ENCODE measurements around the gene FBXL15.
A peak's percentile ranks its signal among the peaks of the same experiment; 100 is the strongest.

FBXL15 gene

DNA sequence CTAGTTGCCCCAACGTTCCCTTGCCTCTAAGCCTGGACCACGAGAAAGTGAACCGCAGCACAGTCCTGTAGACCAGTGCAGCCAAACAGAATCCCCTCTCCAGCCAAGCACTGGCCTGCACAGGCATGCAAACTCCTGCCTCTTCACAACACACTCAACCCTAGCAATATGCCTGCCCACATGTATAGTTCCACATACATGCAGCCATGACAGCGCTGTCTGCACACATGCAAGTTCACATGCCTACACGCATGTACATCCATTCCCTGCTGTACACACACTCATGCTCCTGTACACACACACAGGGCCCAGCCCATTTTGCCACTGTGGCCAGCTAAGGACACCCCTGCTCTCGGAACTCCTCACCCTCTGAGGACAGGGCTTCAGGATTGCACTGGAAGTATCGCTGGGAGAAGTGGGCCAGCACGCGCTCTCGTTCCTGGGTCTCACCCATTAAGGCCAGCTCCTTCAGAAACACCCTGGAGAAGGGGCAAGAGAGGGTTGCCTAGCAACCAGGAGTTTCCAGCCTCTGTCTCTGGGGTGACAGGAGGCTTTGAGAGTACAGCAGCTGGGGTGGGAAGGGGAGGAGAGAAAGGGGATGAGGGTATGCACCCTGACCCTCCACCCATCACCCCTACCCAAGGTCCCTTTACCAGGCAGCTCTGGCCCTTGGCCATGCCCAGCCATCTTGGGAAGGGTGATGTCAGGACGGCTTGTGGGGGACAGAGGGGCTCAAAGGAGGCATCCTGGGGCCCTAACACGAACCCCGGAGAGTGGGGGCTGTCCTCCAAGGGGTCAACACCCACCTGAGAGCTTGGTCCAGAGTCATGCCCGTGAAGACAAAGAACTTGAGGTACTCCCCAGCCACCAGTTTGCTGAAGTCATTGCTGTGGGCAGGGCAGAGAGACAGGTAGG is 9.0 kb upstream of the FBXL15 start:
- no peak for DNase-seq

DNA sequence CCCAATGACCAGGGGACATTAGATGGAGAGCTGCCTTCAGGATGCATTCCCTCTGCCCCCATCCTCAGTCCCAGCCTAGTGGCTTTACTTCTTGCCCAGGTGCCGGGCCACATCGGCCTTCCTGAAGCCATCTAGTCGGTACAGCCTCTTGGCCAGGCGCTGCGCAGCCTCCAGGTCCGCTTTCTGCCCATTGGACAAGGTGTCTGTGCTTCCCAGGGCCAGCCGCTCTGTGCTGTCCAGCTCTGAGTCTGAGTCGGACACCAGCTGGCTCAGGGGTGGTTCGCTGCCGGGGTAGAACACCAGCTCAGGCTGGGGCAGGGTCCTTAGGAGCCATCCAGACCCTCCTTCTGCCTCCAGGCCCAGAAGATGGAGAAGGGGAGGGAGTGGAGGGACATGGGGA is 8.3 kb upstream of the FBXL15 start:
- DNase-seq, result no peak

DNA sequence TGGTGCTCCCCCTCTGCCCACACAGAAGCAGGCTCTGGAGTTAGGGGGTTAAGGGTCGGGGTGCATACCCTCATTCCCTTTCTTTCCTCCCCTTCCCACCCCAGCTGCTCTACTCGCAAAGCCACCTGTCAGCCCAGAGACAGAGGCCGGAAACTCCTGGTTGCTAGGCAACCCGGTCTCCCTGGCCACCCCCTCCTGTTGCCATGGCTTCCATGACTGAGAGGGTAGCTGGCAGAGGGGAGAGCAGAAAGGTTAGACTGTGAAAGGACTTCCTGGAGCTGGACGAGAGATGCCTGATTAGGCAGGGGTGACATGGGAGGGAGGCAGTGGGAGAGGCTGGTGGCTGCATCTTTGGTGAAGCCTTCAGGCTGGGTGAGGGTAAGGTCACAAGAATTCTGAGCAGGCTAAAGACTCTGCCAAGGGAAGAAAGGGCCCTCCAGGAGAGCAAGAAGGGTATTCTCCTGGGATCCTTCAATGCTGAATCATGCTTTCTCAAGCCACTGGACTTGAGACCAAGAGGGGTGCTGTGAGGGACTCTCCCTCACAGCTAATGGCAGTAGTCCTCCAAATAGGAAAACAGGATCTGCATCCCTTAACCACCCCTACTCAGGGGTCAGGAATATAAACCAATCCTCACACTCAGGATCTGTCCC is 7.5 kb upstream of the FBXL15 start:
- DNase-seq, result peak; percentile 36

DNA sequence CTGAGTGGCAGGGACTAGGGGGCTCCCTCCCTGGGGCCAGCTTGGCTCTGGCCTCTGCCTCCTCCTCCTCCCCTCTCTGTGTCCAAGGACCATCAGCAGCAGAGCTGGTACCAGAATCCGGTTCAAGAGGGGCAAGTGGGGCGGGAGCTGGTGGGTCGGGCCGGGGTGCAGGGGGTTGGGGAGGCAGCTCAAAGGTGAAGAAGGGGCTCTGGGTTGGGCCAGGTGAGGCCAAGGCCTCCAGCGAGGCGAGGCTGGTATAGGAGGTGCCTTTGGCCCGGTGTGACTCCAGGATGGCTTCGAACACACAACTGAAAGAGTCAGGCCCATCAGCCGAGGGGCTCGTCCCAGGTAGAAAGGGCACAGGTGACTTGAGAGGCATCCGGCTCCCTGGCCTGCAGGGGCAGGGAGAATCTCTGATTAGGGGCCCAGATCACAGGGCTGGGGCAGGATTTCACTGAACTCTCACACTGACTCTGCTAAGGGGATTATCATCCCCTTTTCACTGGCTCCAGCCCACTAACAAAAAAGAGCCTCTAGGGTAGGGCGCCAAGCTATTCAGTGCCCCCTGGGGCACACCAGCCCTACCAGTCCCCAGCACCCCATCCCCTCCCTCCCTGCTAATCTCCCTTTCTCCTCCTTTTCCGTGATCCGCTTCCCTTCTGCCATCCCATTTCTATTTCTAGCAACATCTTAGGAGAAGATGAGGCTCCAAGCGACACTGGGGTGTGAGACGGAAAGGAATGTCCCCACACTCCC is 6.7 kb upstream of the FBXL15 start:
- DNase-seq, result no peak

DNA sequence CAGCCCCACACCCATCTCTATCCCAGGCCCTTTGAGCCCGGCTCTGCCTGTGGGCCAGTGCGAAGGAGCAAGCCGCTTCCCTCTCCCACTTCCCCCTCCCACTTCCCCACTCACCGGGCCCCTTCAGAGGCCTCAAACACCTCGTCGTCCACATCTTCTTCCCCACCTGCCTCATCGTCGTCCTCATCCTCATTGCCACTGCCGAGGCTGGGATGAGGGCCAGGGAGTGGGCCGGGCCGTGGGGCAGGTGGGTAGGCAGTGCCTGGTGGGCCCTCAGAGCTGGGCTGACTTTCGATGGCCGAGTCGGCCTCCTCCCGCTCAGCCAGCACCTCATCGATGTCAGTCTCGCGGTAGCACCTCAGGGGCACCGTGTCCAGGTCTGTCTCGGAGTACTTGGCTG is 5.9 kb upstream of the FBXL15 start:
- no peak for DNase-seq

DNA sequence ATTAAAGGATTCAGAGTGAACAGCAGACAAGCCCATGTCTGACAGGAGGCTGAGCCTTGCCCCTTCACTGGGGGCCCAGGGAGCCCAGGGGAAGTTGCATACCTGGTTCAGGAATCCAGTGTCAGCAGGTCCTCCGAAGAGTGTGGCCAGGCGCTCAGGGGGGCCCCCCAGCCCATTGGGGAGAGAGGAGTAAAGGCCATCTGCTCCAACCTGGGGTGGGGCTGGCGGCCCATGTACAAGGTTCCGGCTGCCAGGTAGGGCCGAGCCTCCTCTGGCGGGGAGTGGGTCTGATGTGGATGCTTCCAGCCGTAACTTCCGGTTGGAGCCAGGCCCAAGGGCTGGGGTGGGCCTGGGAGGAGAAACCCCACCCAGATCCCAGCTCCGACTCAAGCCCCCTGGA is 4.4 kb upstream of the FBXL15 start:
- no peak for DNase-seq

DNA sequence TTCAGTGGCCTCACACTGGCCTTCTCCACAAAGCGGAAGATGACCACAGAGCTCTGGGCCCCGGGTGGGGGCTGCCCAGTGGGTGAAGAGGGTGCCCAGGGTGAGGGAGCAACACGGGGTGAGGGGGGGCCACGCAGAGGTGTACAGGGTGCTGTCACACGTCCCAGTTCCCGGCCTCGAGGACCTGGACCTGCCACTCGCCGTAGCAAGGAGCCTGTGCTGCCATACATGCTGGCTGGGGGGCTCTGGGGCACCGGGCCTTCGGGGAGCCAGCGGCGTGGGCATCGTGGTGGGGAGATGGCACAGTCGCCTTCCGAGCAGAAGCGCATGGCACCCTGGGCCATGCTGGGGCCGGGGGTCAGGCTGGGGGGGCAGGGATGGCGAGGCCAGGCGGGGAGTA is 3.9 kb upstream of the FBXL15 start:
- DNase-seq, result no peak

DNA sequence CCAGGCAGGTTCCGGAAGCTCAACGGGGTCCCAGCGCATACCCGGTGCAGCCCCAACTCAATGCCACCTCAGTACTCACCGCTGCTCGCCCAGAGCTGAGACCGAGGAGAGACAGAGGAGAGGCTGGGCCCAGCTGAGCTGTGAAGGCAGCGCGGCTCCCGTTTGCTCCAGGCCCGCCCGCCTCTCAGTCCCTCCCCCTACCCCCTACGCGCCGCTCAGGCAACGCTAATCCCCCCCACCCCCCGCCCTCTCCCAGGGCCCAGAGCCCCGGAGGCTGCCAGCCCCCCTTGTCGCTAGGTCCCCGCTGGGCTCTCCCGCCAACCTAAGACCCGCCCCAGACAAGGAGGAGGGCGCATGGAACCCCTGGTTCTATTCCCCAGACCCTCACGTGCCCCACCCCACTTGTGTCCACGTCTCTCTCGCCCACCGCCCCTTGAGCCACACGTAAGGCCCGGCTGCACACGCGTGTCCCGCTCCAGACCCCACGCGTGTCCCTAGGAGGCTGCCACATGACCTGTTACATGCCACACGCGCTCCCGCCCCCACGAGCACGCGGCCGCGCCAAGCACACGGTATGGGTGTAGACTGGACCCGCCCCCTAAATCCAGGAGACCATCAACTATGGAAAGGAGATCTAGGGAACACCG is 1.9 kb upstream of the FBXL15 start, which contains the start of gene PSD:
TSS of gene PSD (minus strand) at position 164 of the 647 bp plus-strand sequence. CDS start 1,747 bp downstream, outside the sequence.
- DNase-seq, result no peak

DNA sequence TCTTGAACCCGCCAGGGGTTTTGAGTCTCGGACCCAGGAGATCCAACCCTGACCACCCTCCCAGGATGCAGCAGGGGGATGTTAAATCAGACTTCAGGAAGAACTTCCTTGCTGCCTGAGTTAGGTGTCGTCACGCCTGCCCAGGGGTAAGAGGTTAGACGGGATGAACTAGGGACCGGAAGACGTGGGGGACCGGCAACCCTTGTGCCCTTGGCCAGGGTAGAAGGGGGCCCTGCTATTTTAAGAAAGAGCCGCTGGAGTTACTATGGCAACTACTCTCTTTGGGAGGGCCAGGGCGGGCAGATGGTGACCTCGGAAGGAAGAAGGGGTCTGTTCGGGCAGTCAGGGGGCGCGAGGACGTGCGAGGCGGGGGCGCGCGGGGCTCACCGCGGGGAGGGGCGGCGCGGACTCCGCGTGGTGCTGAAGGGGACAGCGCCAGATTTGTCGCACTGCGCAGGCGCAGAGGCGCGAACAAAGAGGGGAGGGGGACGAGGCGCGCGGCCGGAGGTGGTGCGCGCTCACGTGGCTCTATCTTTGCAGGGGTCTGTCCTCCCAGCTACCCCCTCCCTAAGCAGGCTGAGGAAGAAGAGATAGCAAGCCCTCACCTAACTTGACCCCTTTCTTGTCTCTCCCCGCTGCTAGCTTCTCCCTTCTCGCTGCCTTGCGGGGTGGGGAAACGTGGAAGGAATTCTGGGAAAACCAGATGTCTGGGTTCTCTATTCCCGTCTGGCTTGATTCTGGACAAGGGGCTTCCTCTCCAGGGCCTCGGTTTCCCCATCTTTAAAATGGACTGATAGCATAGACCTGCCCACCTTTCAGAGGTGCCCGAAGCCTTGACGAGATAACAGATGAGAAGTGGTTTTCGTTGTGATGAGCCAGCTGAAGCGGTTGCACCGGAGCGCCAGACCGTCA is 1.1 kb upstream of the FBXL15 start:
- peak; percentile 72 for DNase-seq

DNA sequence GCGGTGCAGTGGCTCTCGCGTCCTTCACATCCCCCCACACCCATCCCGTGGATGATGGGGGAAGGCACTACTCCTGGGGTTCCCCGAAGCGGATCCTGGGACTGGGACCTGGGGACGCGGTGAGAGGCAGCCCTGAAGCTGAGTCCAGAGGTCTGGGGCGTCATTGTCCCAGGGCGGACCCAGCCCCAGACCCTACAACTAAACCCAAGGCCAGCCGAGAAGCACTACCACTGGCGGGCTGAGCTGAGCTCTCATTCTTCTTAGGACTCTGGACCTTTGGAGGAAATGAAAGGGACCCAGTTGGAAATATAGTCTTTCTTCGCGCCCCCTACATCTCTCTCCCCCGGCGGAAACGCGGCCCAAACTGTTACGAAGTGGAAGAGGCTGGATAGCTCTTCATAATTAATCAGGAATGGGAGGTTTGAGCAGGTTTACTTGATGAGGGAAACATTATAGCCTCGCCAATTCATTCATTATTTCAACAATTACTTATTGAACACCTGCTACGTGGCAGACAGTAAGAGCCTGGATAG is 389 bp upstream of the FBXL15 start:
- no peak for DNase-seq

DNA sequence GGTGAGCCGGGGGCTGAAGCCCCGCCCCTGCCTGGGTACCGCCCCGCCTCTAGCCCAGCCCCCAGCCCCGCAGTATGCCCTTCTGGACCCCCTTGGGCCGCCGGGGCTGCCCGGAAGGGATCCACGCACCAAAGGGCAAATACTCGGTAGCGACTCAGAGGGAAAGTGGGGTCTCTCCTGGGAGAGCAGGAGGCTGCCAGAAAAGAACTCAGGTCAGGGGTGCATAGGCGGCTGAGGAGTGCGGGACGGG is 796 bp downstream of the FBXL15 start:
- DNase-seq, result no peak

DNA sequence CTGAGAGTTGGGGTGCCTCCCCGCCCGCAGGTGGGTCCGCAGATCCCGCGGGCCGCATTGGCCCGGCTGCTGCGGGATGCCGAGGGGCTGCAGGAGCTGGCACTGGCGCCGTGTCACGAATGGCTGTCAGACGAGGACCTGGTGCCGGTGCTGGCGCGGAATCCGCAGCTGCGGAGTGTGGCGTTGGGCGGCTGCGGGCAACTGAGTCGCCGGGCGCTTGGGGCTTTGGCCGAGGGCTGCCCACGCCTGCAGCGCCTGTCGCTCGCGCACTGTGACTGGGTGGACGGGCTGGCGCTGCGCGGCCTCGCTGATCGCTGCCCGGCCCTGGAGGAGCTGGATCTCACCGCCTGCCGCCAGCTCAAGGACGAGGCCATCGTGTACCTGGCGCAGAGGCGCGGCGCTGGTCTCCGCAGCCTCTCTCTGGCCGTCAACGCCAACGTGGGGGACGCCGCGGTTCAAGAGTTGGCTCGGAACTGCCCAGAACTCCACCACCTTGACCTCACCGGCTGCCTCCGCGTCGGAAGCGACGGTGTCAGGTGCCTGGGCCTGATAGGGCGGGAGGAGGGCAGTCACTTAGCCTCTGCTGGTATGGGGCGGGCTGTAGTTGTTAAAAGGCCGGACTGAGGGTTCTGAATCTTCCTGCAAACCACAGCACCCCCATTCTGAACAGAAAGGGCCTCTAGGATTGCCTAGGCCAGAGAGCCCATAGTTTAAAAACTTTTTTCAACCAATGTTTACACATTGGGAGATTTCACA is 1.3 kb downstream of the FBXL15 start:
- peak; percentile 37 for DNase-seq

DNA sequence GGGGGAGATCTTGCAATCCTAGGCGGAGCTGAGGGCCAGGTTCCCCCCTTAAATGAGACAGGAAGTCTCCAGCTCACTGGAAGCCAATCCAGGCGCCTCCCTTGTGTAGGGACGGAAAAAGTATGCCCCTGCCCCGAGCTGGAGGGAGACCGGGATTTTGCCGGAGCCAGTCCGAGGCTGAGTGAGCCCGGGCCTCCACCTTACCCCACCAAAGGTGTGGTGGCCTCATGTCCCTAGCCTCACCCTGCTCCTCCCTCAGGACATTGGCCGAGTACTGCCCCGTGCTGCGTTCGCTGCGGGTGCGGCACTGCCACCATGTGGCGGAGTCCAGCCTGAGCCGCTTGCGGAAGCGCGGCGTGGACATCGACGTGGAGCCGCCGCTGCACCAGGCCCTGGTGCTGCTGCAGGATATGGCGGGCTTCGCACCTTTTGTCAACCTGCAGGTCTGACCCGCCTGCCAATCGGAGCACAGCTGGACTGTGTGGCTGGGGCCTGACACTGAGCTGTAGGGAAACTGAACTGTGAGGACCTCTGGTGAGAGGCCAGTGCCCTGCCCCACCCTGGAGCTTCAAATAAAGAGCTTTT is 2.0 kb downstream of the FBXL15 start:
- peak; percentile 60 for DNase-seq

DNA sequence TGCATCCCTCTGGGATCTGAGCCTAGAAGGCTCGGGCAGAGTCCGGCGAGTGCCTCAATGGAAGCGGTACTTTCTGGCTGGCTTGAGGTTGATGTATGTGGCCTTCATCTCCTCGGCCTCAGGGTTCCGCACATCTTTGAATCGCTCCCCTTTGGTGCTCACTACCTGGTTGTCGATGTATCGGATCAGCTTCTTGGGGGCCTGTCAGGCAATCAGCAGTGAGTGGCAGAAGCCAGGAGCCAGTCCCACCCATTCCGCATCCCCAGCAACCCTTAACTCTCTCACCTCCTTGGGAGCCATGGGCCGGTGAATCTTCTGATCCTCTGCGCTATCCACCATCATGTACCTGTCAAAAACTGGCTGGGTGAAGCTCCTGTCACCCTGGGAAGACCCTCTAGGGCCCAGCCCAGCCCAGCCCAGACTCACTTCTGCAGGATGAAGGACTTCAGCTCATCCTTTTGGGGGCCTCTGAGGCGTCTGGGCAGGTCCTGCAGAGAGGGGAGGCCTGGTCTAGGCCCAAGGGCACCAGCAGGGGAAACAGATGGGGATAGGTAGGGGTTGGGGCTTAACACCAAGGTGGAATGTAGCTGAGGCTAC is 2.8 kb downstream of the FBXL15 start:
- DNase-seq, result no peak

DNA sequence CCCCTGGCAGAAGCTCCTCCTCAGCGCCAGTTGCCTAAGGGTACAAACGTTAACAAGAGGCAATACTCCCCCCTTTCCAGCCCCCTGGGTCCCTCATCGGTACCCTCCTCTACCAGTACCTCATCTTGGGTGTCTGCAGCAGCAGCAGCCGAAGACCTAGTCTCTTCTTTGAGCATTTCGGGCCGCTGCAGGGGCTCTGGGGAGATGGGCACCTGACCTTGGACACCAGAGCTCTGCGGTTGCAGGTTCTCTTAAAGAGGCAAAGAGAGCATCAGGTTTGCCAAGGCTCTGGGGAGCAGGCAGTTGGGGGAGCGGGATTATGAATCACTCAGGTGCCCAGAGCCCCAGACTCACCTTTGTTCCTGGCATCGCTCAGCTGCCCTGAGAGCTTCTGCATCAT is 3.5 kb downstream of the FBXL15 start:
- DNase-seq, result no peak

DNA sequence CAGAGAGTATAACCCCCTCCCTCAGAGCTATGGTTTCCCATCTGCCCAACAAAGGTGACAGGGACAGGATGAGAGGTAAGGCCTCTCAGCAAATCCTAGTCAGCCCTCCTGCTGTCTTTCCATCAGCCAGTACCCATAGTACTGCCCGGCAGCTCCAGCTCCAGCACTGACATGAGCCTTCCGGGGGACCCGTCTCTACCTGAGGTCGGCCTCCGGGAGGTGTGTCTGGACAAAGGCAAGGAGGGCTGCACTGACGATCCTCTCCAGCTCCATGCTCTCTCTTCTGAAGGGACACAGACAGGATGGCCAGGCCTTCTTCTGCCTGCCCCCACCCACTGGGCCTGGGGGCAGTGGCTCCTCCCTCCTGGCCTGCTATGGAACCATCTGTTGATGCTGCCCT is 4.3 kb downstream of the FBXL15 start:
- DNase-seq, result no peak

DNA sequence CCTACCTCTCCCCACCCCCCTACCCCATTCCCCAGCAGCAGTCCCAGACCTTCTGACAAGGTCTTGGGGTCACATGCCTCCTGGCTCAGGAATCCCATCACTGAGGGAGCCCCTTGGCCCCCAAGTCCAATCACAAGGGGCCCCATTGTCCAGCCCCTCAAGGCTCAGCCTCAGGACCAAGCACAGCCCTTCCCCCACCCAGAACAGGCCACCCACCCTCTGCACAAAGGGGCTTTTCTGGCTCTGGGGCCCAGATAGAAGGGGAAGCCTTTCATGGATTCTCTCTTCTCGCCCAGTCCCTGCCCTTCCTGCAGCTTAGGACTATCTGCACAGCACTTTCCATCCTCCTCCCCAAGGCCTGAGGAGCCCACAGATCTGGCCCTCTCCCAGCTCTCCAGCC is 4.8 kb downstream of the FBXL15 start:
- DNase-seq, result no peak

DNA sequence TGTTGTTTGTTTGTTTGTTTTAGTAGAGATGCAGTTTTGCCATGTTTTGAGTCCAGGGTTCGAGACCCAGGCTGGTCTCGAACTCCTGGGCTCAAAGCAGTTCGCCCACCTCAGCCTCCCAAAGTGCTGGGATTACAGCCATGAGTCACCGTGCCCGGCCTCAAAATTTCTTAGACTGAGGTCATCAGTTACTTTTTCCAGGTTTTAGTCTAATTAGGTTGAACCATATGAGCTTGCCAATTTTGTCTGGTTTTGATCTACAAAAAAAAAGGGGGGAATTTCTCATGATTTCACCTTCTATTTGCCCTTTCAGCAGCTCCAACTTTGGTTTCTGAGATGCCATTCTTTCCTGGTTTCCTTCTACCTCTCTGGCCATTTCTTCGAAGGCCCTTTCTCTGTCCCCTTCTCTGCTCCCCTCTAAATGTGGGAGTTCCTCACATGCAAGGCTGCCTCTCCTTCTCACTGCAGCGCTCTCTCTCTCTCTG is 6.2 kb downstream of the FBXL15 start:
- no peak for DNase-seq

DNA sequence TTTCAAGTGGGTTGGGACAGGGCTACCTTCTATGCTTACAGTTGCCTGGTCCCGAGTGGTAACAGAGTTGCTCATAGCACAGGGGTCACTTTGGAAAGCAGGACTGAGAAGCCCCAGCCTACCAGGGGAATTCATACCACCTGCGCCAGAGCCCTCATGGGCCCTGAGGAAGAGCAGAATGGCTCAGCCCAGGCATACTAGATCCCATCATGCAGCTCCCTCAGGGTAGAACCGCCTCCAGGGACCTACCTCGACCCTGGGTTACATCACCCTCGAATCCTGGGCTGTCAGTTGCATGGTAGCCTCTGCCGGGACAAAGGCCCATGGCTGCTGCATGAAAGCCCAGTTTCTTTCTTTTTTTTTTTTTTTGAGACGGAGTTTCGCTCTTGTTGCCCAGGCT is 8.8 kb downstream of the FBXL15 start:
- no peak for DNase-seq

DNA sequence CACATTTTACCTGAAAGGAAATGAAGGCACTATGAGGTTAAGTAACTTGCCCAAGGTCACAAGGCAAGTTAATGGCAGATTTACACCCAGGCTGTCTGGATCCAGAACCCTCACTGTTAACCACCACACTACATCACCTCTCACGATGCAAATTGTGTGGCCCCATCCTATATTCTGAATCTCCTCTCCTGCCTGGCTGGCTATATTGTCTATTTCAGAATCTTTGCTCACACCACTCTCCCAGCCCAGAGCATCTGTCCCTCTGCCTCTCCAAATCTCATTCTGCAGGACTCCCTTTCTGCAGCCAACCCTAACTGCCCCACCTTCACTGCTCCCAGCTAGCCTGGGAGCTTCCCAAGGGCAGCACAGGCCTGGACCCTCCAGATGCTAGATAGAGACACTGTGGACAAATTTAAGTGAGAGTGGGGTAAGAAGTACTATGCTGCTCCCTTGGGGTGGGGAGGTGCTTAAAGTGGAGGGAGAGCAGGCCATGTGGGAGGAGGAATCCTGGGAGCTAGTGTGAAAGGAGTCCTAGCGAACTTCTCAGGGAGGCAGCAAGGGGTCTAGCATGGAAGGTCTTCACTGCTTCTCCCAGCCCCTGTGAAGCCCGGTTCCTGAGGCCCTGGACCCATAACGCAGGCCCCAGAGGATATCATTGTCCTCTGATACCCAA is 11.0 kb downstream of the FBXL15 start:
- DNase-seq, result no peak

All from activated naive CD4-positive, alpha-beta T cell treated with Interleukin-2 at 50 U/mL for 16 hours (primary cell).